NCI-H1092 treated with DMSO at 0.1 percent for 48 hours (cell line): Measurements from ENCODE around the gene FSTL4.

Source experiments
- DNase-seq: peaks from one replicate; lab custom pipeline; 2025; lab: John Stamatoyannopoulos, UW

Gene FSTL4

GRCh38 chr5:133512896-133513295, 99.4 kb downstream of the FSTL4 start:
- DNase-seq = no peak

GRCh38 chr5:133511653-133512235, 100.6 kb downstream of the FSTL4 start:
- no peak for DNase-seq

GRCh38 chr5:133510634-133511262, 101.6 kb downstream of the FSTL4 start:
- DNase-seq = no peak

- no peak for DNase-seq
These were observed 102.6 kb downstream of the FSTL4 start for GRCh38 chr5:133509742-133510079.

GRCh38 chr5:133508845-133509741, 103.2 kb downstream of the FSTL4 start:
- DNase-seq = no peak

GRCh38 chr5:133508331-133508730, 104.0 kb downstream of the FSTL4 start:
- DNase-seq = no peak

GRCh38 chr5:133506181-133506580, 106.2 kb downstream of the FSTL4 start:
- no peak for DNase-seq

- no peak for DNase-seq
These were observed 108.8 kb downstream of the FSTL4 start for GRCh38 chr5:133503511-133503910.

- peak; percentile 62 for DNase-seq
These were observed 112.4 kb downstream of the FSTL4 start for GRCh38 chr5:133499895-133500294.

GRCh38 chr5:133497608-133498348, 114.6 kb downstream of the FSTL4 start:
- DNase-seq = no peak

GRCh38 chr5:133496631-133497030, 115.7 kb downstream of the FSTL4 start:
- DNase-seq = no peak

GRCh38 chr5:133494923-133495246, 117.5 kb downstream of the FSTL4 start:
- no peak for DNase-seq

GRCh38 chr5:133494232-133494922, 118.0 kb downstream of the FSTL4 start:
- DNase-seq = no peak

GRCh38 chr5:133489632-133490031, 122.7 kb downstream of the FSTL4 start:
- no peak for DNase-seq

GRCh38 chr5:133487093-133487492, 125.2 kb downstream of the FSTL4 start:
- DNase-seq = no peak

GRCh38 chr5:133485468-133485867, 126.9 kb downstream of the FSTL4 start:
- DNase-seq = no peak

GRCh38 chr5:133483406-133484090, 128.8 kb downstream of the FSTL4 start:
- no peak for DNase-seq

GRCh38 chr5:133482028-133482427, 130.3 kb downstream of the FSTL4 start:
- no peak for DNase-seq

GRCh38 chr5:133480866-133481265, 131.5 kb downstream of the FSTL4 start:
- no peak for DNase-seq

- DNase-seq = no peak
These were observed 132.0 kb downstream of the FSTL4 start for GRCh38 chr5:133480366-133480765.

GRCh38 chr5:133478199-133478985, 133.9 kb downstream of the FSTL4 start:
- DNase-seq = no peak
